Measurements from ENCODE around the gene LRCH2.

The LRCH2 gene

GRCh38 chrX:115093191-115093590 is 140.7 kb downstream of the LRCH2 start:
- TF ChIP-seq, protein P1, sequence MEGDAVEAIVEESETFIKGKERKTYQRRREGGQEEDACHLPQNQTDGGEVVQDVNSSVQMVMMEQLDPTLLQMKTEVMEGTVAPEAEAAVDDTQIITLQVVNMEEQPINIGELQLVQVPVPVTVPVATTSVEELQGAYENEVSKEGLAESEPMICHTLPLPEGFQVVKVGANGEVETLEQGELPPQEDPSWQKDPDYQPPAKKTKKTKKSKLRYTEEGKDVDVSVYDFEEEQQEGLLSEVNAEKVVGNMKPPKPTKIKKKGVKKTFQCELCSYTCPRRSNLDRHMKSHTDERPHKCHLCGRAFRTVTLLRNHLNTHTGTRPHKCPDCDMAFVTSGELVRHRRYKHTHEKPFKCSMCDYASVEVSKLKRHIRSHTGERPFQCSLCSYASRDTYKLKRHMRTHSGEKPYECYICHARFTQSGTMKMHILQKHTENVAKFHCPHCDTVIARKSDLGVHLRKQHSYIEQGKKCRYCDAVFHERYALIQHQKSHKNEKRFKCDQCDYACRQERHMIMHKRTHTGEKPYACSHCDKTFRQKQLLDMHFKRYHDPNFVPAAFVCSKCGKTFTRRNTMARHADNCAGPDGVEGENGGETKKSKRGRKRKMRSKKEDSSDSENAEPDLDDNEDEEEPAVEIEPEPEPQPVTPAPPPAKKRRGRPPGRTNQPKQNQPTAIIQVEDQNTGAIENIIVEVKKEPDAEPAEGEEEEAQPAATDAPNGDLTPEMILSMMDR (IDR thresholded peaks at IDR 0.05; ENCODE audit: borderline replicate concordance, control extremely low read depth, extremely low read depth, insufficient read depth, missing control alignments): no peak
- DNase-seq (ENCODE audit: low spot score): no peak
- in situ Hi-C loops (cut with MboI; ENCODE audit: low sequenced_read_pairs, unreplicated experiment): no loop called here

DNA sequence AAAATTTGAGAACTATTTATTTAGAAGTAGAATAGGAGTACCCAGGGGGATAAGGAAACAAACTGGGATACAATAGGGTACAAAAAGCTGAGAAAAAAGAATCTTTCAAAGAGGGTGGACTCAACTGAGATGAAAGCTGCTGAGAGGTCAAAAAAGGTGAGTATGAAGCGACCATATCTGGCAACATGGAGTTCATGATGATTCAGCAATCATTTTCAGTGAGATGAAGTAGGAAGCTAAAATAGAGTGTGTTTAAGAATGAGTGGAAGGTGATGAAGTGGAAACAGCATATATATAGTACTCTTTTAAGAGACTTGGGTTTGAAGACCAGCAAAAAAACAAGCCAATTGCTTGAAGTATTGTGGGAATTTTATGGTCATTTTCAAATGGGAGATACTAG is 144.5 kb downstream of the LRCH2 start:
- TF ChIP-seq, protein P1 (IDR thresholded peaks at IDR 0.05; ENCODE audit: borderline replicate concordance, control extremely low read depth, extremely low read depth, insufficient read depth, missing control alignments): no peak
- DNase-seq (ENCODE audit: low spot score): no peak
- in situ Hi-C loops (cut with MboI; ENCODE audit: low sequenced_read_pairs, unreplicated experiment): no loop called here

- no peak for DNase-seq (ENCODE audit: low spot score)
- TF ChIP-seq, protein P1 (IDR thresholded peaks at IDR 0.05; ENCODE audit: borderline replicate concordance, control extremely low read depth, extremely low read depth, insufficient read depth, missing control alignments): no peak
- in situ Hi-C loops (cut with MboI; ENCODE audit: low sequenced_read_pairs, unreplicated experiment): no loop called here
These were observed 165.0 kb downstream of the LRCH2 start for GRCh38 chrX:115068896-115069295.

GRCh38 chrX:115067812-115068211 is 166.1 kb downstream of the LRCH2 start:
- no peak for DNase-seq (ENCODE audit: low spot score)
- in situ Hi-C loops (cut with MboI; ENCODE audit: low sequenced_read_pairs, unreplicated experiment): no loop called here
- TF ChIP-seq, protein P1 (IDR thresholded peaks at IDR 0.05; ENCODE audit: borderline replicate concordance, control extremely low read depth, extremely low read depth, insufficient read depth, missing control alignments): no peak

- DNase-seq (ENCODE audit: low spot score): no peak
- TF ChIP-seq, protein P1 (IDR thresholded peaks at IDR 0.05; ENCODE audit: borderline replicate concordance, control extremely low read depth, extremely low read depth, insufficient read depth, missing control alignments): no peak
These were observed 168.6 kb downstream of the LRCH2 start for GRCh38 chrX:115065304-115065703.

More at GRCh38 chrX:115065304-115065703, 168.6 kb downstream of the LRCH2 start:
- in situ Hi-C loops (cut with MboI; ENCODE audit: low sequenced_read_pairs, unreplicated experiment): no loop called here

Data from GM13976 (cell line).